HepG2 (cell line): Measurements from ENCODE around the gene GSC. TPM values are rescaled to one million over a fixed set of nuclear protein-coding genes. Genes with fewer than 3 reads are reported as not detected.

Experiments
- ATAC-seq: fragments of 200-7000 bp; cut with Tn5 transposase; 3 replicates; pipeline ENCODE4 v1.9.1; 2020; ENCODE audit warnings: mild to moderate bottlenecking, moderate library complexity
- BruUV-seq: library from RNA; stranded (reverse); fragments of 400-500 nt; replicated peaks from 2 replicates; lab custom pipeline; 2021; lab: Mats Ljungman, UMichigan
- CTCF ChIA-PET: fragments of 300-600 bp; formaldehyde crosslinking; extraction: SDS; loops from one replicate; lab custom pipeline; 2021; ENCODE audit warnings: low total read pairs, inconsistent platforms, low intra/inter-chr PET ratio; lab: Yijun Ruan, JAX
- POLR2A ChIA-PET: fragments of 350-600 bp; sonication (Branson Sonifier 250); formaldehyde crosslinking; loops from one replicate; lab custom pipeline; 2020; ENCODE audit warnings: antibody characterized with exemption, inconsistent platforms; lab: Yijun Ruan, JAX
- DNase-seq: peaks from one replicate; pipeline ENCODE4 v3.0.0-alpha.2; 2015; ENCODE audit warnings: low spot score
- FAIRE-seq: peaks from 3 replicates; lab custom pipeline; 2011; peaks lifted over from hg19 to GRCh38; lab: Jason Lieb, UNC
- H2AFZ ChIP-seq: one replicate; pipeline ENCODE4 v1.6.1; 2011; ENCODE audit warnings: low read length, inconsistent platforms
- H3K27ac ChIP-seq: fragments of 300-600 bp; 3 replicates; pipeline ENCODE4 v1.8.0; 2011; ENCODE audit warnings: mixed run types, mild to moderate bottlenecking, mixed read lengths, low read length, inconsistent platforms; ENCODE audit not compliant: insufficient read depth; ENCODE audit errors: extremely low read length
- H3K27me3 ChIP-seq, 2 experiments: fragments of 200-600 bp in 1 of 2; 2 replicates in 1 of 2; 3 replicates in 1 of 2; pipeline versions ENCODE4 v1.6.0 to v1.8.0; 2011; ENCODE audit warnings: low read length in 2 of 2, mild to moderate bottlenecking in 2 of 2, moderate library complexity in 2 of 2, inconsistent platforms in 1 of 2; ENCODE audit not compliant: insufficient read depth in 2 of 2, control insufficient read depth in 1 of 2
- H3K36me3 ChIP-seq, 2 experiments: fragments of 200-600 bp in 1 of 2; replicated peaks in 1 of 2; 2 replicates in 1 of 2; 3 replicates in 1 of 2; pipeline versions ENCODE4 v1.5.1 to v1.8.0; 2011; ENCODE audit warnings: low read length in 2 of 2, inconsistent platforms in 1 of 2; ENCODE audit not compliant: insufficient read depth in 2 of 2, control insufficient read depth in 1 of 2
- H3K4me1 ChIP-seq: 2 replicates; pipeline ENCODE4 v1.5.1; 2012; ENCODE audit warnings: low read length, inconsistent platforms; ENCODE audit not compliant: insufficient read depth
- H3K4me2 ChIP-seq: 2 replicates; pipeline ENCODE4 v1.6.0; 2011; ENCODE audit warnings: low read depth, low read length, inconsistent platforms
- H3K4me3 ChIP-seq, 3 experiments: fragments of 200-600 bp in 1 of 3; sonication (generic), shearing (Covaris generic) in 1 of 3; replicated peaks in 1 of 3; 2 replicates each; pipeline ENCODE4 v1.5.1; 2011 to 2016; ENCODE audit warnings: low read length in 3 of 3, inconsistent platforms in 2 of 3, low read depth in 2 of 3, mild to moderate bottlenecking in 2 of 3, control low read depth in 1 of 3, mixed read lengths in 1 of 3; ENCODE audit not compliant: insufficient read depth in 1 of 3
- H3K79me2 ChIP-seq: one replicate; pipeline ENCODE4 v1.6.1; 2011; ENCODE audit warnings: low read length, inconsistent platforms; ENCODE audit not compliant: insufficient read depth
- H3K9ac ChIP-seq: 2 replicates; pipeline ENCODE4 v1.6.0; 2011; ENCODE audit warnings: mild to moderate bottlenecking, low read depth, low read length, inconsistent platforms; ENCODE audit not compliant: insufficient read depth
- H3K9me3 ChIP-seq: 2 replicates; pipeline ENCODE4 v1.5.1; 2012; ENCODE audit warnings: mild to moderate bottlenecking, low read length
- H4K20me1 ChIP-seq: 2 replicates; pipeline ENCODE4 v1.6.0; 2011; ENCODE audit warnings: inconsistent platforms, mild to moderate bottlenecking, low read length, moderate library complexity; ENCODE audit not compliant: insufficient read depth
- AFF4 ChIP-seq: sonication (generic); formaldehyde crosslinking; IDR thresholded peaks from 2 replicates; pipeline ENCODE4 v1.4.0; 2020; ENCODE audit warnings: missing genetic modification reagents
- ATF7 ChIP-seq, 2 experiments: fragments of 450-650 bp in 1 of 2; sonication (generic) in 1 of 2; formaldehyde crosslinking in 1 of 2; IDR thresholded peaks; 2 replicates each; pipeline versions ENCODE4 v1.4.0 to v1.6.1; 2016 to 2020; ENCODE audit warnings: antibody characterized with exemption in 1 of 2, mild to moderate bottlenecking in 1 of 2, missing genetic modification reagents in 1 of 2
- CBX2 ChIP-seq, 2 experiments: fragments of 200-600 bp in 1 of 2; sonication (generic); formaldehyde crosslinking in 1 of 2; IDR thresholded peaks; 2 replicates each; pipeline versions ENCODE4 v1.7.0 to v1.8.1; 2018 to 2022; ENCODE audit warnings: low read depth in 2 of 2, low read length in 1 of 2, mild to moderate bottlenecking in 1 of 2, missing genetic modification reagents in 1 of 2
- JUN ChIP-seq: sonication (generic); formaldehyde crosslinking; IDR thresholded peaks from 2 replicates; pipeline ENCODE4 v1.4.0; 2020; ENCODE audit warnings: mild to moderate bottlenecking, missing genetic modification reagents
- THAP7 ChIP-seq: sonication (generic); formaldehyde crosslinking; IDR thresholded peaks from 2 replicates; pipeline ENCODE4 v1.8.1; 2023; ENCODE audit warnings: mild to moderate bottlenecking, missing genetic modification reagents
- ZFP90 ChIP-seq: sonication (generic); formaldehyde crosslinking; IDR thresholded peaks from 2 replicates; pipeline ENCODE4 v1.8.0; 2022; ENCODE audit warnings: missing genetic modification reagents, mild to moderate bottlenecking, inconsistent platforms, borderline replicate concordance
- ZNF20 ChIP-seq: sonication (generic); formaldehyde crosslinking; IDR thresholded peaks from 2 replicates; pipeline ENCODE4 v1.4.0; 2020; ENCODE audit warnings: mild to moderate bottlenecking, moderate library complexity, missing genetic modification reagents
- ZNF441 ChIP-seq: sonication (generic); formaldehyde crosslinking; IDR thresholded peaks from 2 replicates; pipeline ENCODE4 v1.7.0; 2021; ENCODE audit warnings: missing genetic modification reagents, borderline replicate concordance
- ZNF691 ChIP-seq: sonication (generic); formaldehyde crosslinking; IDR thresholded peaks from 2 replicates; pipeline ENCODE4 v1.4.0; 2020; ENCODE audit warnings: missing genetic modification reagents, low read depth, mild to moderate bottlenecking, borderline replicate concordance
- ZNF790 ChIP-seq: sonication (generic); formaldehyde crosslinking; IDR thresholded peaks from 2 replicates; pipeline ENCODE4 v1.8.0; 2022; ENCODE audit warnings: missing genetic modification reagents, mild to moderate bottlenecking, borderline replicate concordance
- WGBS: methylation state at CpG from one replicate; pipeline ENCODE4 v1.1.6; 2017; ENCODE audit warnings: low lambda C conversion rate; 5-methylcytosine and 5-hydroxymethylcytosine counted together
- in situ Hi-C: cut with HindIII; loops from 2 replicates; pipeline ENCODE4 v1.10.0; 2017; ENCODE audit warnings: low pct_unique_long_range_greater_than_20kb; ENCODE audit not compliant: extremely low pct_ligation_motif_present
- intact Hi-C: fragments of 100-400 bp; cut with micrococcal nuclease; formaldehyde crosslinking; loops from one replicate; pipeline ENCODE4 v1.10.0; 2022; ENCODE audit not compliant: unreplicated experiment
- polyA plus RNA-seq, 8 experiments: library from polyadenylated mRNA; depleted of rRNA in 3 of 8; stranded (reverse) in 7 of 8; unstranded in 1 of 8; fragments of >200 nt; fragmentation: Illumina TruSeq in 4 of 8; extraction: Trizol in 4 of 8; gene quantifications; 2 replicates each; pipeline versions ENCODE4 v1.2.1 to v1.2.3, GENCODE V29; 2011 to 2016; ENCODE audit warnings: low read depth in 4 of 8, missing spikeins in 1 of 8, mixed read lengths in 1 of 8; ENCODE audit not compliant: insufficient read depth in 1 of 8
- total RNA-seq, 5 experiments: library from RNA; depleted of rRNA; stranded (reverse); fragments of >200 nt; fragmentation: Illumina TruSeq; extraction: Trizol; gene quantifications; 2 replicates each; pipeline ENCODE4 v1.2.3, GENCODE V29; 2016; ENCODE audit warnings: low read depth in 1 of 5

Gene GSC
- total and polyA plus RNA-seq, 2 of the 13 experiments (the other 11 are each of a cell fraction or from before 2014, with no cell fraction given), result not detected

- no peak overlapping the region for H2AFZ ChIP-seq
- DNase-seq (no peak), FAIRE-seq (no peak), ATAC-seq (no peak)
- no peaks in the 10 kb centered on the region for H3K4me1 ChIP-seq
- no peaks in the 10 kb centered on the region for H3K36me3 ChIP-seq
- peaks cover 8 to 23% of the 10 kb centered on the region in 2 experiments; a peak in 3 of 5 replicates for H3K27me3 ChIP-seq
- H3K9me3 ChIP-seq, result no peaks in the 10 kb centered on the region
- no peaks in the 10 kb centered on the region for H4K20me1 ChIP-seq
- no peak overlapping the region for H3K4me2 ChIP-seq
- intact Hi-C loops (no loop called here), in situ Hi-C loops (no loop called here)
- H3K9ac ChIP-seq, result no peak overlapping the region
- H3K27ac ChIP-seq, result no peak overlapping the region
- H3K79me2 ChIP-seq, result no peaks in the 10 kb centered on the region
- BruUV-seq, result no TSS peak
- H3K4me3 ChIP-seq, result no peak overlapping the region
- WGBS, result 2% methylated on average over 4 of the region's 4 CpGs
- CTCF ChIA-PET, result no interaction called here
- POLR2A ChIA-PET, result no interaction called here
- TF ChIP-seq JUN (no peak), AFF4 (CRISPR knock-in tag) (no peak)
Observed at GRCh38 chr14:94751956-94752355, 18.0 kb downstream of the GSC start.

GRCh38 chr14:94751321-94751720 is 18.6 kb downstream of the GSC start:
- Histone ChIP-seq H3K4me1 (no peaks in the 10 kb centered on the region), H3K4me2 (no peak overlapping the region), H3K36me3 (no peaks in the 10 kb centered on the region), H3K9ac (no peak overlapping the region), H3K27ac (no peak overlapping the region), H2AFZ (no peak overlapping the region), H4K20me1 (no peaks in the 10 kb centered on the region), H3K4me3 (no peak overlapping the region), H3K79me2 (no peaks in the 10 kb centered on the region), H3K27me3 (peaks cover 8 to 23% of the 10 kb centered on the region in 2 experiments; a peak in 3 of 5 replicates), H3K9me3 (no peaks in the 10 kb centered on the region)
- FAIRE-seq, result no peak
- DNase-seq, result no peak
- ChIA-PET CTCF (no interaction called here), POLR2A (no interaction called here)
- TF ChIP-seq ZNF790 (CRISPR knock-in tag) (no peak), ZNF441 (CRISPR knock-in tag) (no peak), ATF7 (IDR thresholded peaks at IDR 0.05) (no peak), ATF7 (CRISPR knock-in tag; IDR thresholded peaks at IDR 0.05) (no peak), ZFP90 (CRISPR knock-in tag) (no peak), ZNF20 (CRISPR knock-in tag) (no peak), JUN (no peak), CBX2 (IDR thresholded peaks at IDR 0.05; ENCODE audit: low read depth, low read length) (no peak), CBX2 (CRISPR knock-in tag; IDR thresholded peaks at IDR 0.05; ENCODE audit: low read depth) (no peak), ZNF691 (CRISPR knock-in tag) (no peak), THAP7 (no peak)
- WGBS, result 14% methylated on average over 8 of the region's 11 CpGs
- BruUV-seq, result no TSS peak
- intact Hi-C loops (no loop called here), in situ Hi-C loops (no loop called here)
- ATAC-seq, result no peak
